Type B pancreatic cell (in vitro differentiated cells): ENCODE data around the gene WWC1. TPM values are rescaled to one million over a fixed set of nuclear protein-coding genes. Genes with fewer than 3 reads are reported as not detected.

ENCODE experiments used
- DNase-seq: peaks from one replicate; pipeline ENCODE4 v3.0.0; 2021; ENCODE audit warnings: mixed read lengths; ENCODE audit not compliant: unreplicated experiment; ENCODE audit errors: extremely low spot score
- H3K27ac Mint-ChIP-seq: 2 replicates; pipeline ENCODE4 v1.8.0; 2021; ENCODE audit warnings: mild to moderate bottlenecking, mixed read lengths
- H3K27me3 Mint-ChIP-seq: 2 replicates; pipeline ENCODE4 v1.8.0; 2021; ENCODE audit warnings: mixed read lengths
- H3K36me3 Mint-ChIP-seq: 2 replicates; pipeline ENCODE4 v1.8.0; 2021; ENCODE audit warnings: mixed read lengths
- H3K4me1 Mint-ChIP-seq: one replicate; pipeline ENCODE4 v1.8.0; 2021; ENCODE audit warnings: mixed read lengths; ENCODE audit not compliant: unreplicated experiment
- H3K4me3 Mint-ChIP-seq: 2 replicates; pipeline ENCODE4 v1.8.0; 2021; ENCODE audit warnings: mild to moderate bottlenecking, mixed read lengths
- H3K9me3 Mint-ChIP-seq: 2 replicates; pipeline ENCODE4 v1.8.0; 2021; ENCODE audit warnings: mixed read lengths
- CTCF ChIP-seq: fragments of 200-600 bp; sonication (generic); conservative IDR thresholded peaks from 2 replicates; pipeline ENCODE4 v1.5.0; 2021; ENCODE audit warnings: antibody characterized with exemption, mild to moderate bottlenecking
- total RNA-seq: library from RNA; stranded (reverse); gene quantifications from 2 replicates; pipeline ENCODE4 v1.2.1, GENCODE V29; 2021; ENCODE audit warnings: low replicate concordance

Gene WWC1
- total RNA-seq, 1 donor from 2014 or later: 80.1 TPM

GRCh38 chr5:168449166-168449565, 157.7 kb downstream of the WWC1 start:
- Mint-ChIP-seq H3K4me1 (peaks cover 11% of the 10 kb centered on the region), H3K27me3 (no peaks in the 10 kb centered on the region), H3K36me3 (peaks cover 13% of the 10 kb centered on the region), H3K9me3 (no peaks in the 10 kb centered on the region), H3K27ac (peak overlapping the region; percentile 88), H3K4me3 (peak overlapping the region; percentile 36)
- TF ChIP-seq CTCF: no peak
- DNase-seq: no peak

- Mint-ChIP-seq H3K27me3 (no peaks in the 10 kb centered on the region), H3K4me1 (peaks cover 9% of the 10 kb centered on the region), H3K36me3 (peaks cover 12% of the 10 kb centered on the region), H3K4me3 (no peak overlapping the region), H3K27ac (no peak overlapping the region), H3K9me3 (no peaks in the 10 kb centered on the region)
- DNase-seq: no peak
- TF ChIP-seq CTCF: no peak
Observed at GRCh38 chr5:168451565-168451964, 160.1 kb downstream of the WWC1 start.

- Mint-ChIP-seq H3K4me1 (no peaks in the 10 kb centered on the region), H3K36me3 (peaks cover 22% of the 10 kb centered on the region), H3K9me3 (no peaks in the 10 kb centered on the region), H3K27me3 (no peaks in the 10 kb centered on the region), H3K4me3 (no peak overlapping the region), H3K27ac (no peak overlapping the region)
- DNase-seq: no peak
- TF ChIP-seq CTCF: no peak
Observed at GRCh38 chr5:168455201-168455600, 163.8 kb downstream of the WWC1 start.

GRCh38 chr5:168457542-168457941, 166.1 kb downstream of the WWC1 start:
- Mint-ChIP-seq H3K27me3 (no peaks in the 10 kb centered on the region), H3K27ac (peak overlapping the region; percentile 13), H3K4me3 (no peak overlapping the region), H3K9me3 (no peaks in the 10 kb centered on the region), H3K4me1 (no peaks in the 10 kb centered on the region), H3K36me3 (peaks cover 26% of the 10 kb centered on the region)
- no peak for TF ChIP-seq CTCF
- no peak for DNase-seq

GRCh38 chr5:168460606-168461005, 169.2 kb downstream of the WWC1 start:
- no peaks in the 10 kb centered on the region for H3K9me3 Mint-ChIP-seq
- H3K4me1 Mint-ChIP-seq: no peaks in the 10 kb centered on the region
- H3K36me3 Mint-ChIP-seq: peaks cover 28% of the 10 kb centered on the region
- no peak for DNase-seq
- H3K27me3 Mint-ChIP-seq: no peaks in the 10 kb centered on the region
- TF ChIP-seq CTCF: no peak
- H3K27ac Mint-ChIP-seq: no peak overlapping the region
- H3K4me3 Mint-ChIP-seq: no peak overlapping the region

GRCh38 chr5:168463081-168463480, 171.6 kb downstream of the WWC1 start:
- H3K9me3 Mint-ChIP-seq: no peaks in the 10 kb centered on the region
- TF ChIP-seq CTCF: no peak
- H3K36me3 Mint-ChIP-seq: peaks cover 20% of the 10 kb centered on the region
- DNase-seq: no peak
- no peaks in the 10 kb centered on the region for H3K27me3 Mint-ChIP-seq
- no peaks in the 10 kb centered on the region for H3K4me1 Mint-ChIP-seq
- no peak overlapping the region for H3K4me3 Mint-ChIP-seq
- H3K27ac Mint-ChIP-seq: no peak overlapping the region
